Heart left ventricle (tissue), 13 donors: Measurements from ENCODE around the gene ESPN.

Source experiments
- CTCF ChIP-seq, 12 donors: fragments of 200-600 bp; sonication (generic) in 4 of 12; IDR thresholded peaks; one replicate each; pipeline versions ENCODE4 v1.5.0 to v1.8.0; 2018 to 2022; ENCODE audit warnings: antibody characterized with exemption in 12 of 12, mild to moderate bottlenecking in 5 of 12
- POLR2A ChIP-seq, 2 donors: fragments of 450-650 bp; IDR thresholded peaks; one replicate each; pipeline ENCODE4 v1.6.1; 2017; ENCODE audit warnings: antibody characterized with exemption in 2 of 2, mild to moderate bottlenecking in 2 of 2, moderate library complexity in 2 of 2
- donor health status: ischemic (EF 13 %, LVEDD 7.1; RV severe dilation, severe dysfunction).
- donor health status: DM: no; HTN: yes; CAD: no.
- donor health status: DM: no; HTN: no; CAD: no.
- donor health status: ischemic (EF 25% LVEDD 6.9; RV normal size, moderate dysfunction).
- donor health status: ischemic (EF 25% LVEDD 5.7; RV mildly dilated, moderate dysfunction).
- donor health status: ischemic (EF 35%, LVEDD 5.7; RV mildly dilated, moderate dysfunction).
- donor health status: nonischemic (EF 11% LVEDD 7.7; RV severe dilation, severe dysfunction).
- donor health status: DM: yes; HTN: yes; CAD: no.
- donor health status: PGD.
- donor health status: ischemic (EF 29% LVEDD 5.4; RV normal size, mild dysfunction).
- donor health status: nonischemic (EF 23%, LVEDD 6.1; RV moderate dilation, normal function).

GRCh38 chr1:6419804-6420453 is 4.6 kb upstream of the ESPN start, which contains the start of gene HES2:
- TF ChIP-seq CTCF (IDR thresholded peaks at IDR 0.05) (no peak), POLR2A (IDR thresholded peaks at IDR 0.05) (no peak)
